ENCODE measurements around the gene EN1. TPM values are rescaled to one million over a fixed set of nuclear protein-coding genes. Genes with fewer than 3 reads are reported as not detected.

The EN1 gene
- total and polyA plus RNA-seq, 8 donors: not detected

GRCh38 chr2:118817469-118817868, 30.0 kb downstream of the EN1 start:
- DNase-seq (no peak), FAIRE-seq (no peak), ATAC-seq (no peak)
- intact Hi-C loops (cut with DNase I): no loop called here
- Histone ChIP-seq H3K9me3 (no peaks in the 10 kb centered on the region), H3K4me1 (no peaks in the 10 kb centered on the region), H3K36me3 (no peaks in the 10 kb centered on the region), H3K27me3 (no peaks in the 10 kb centered on the region), H3K27ac (no peak overlapping the region), H3K4me3 (no peak overlapping the region)
- 58 to 80% methylated on average over 4 of the region's 4 CpGs for WGBS, 2 donors
- TF ChIP-seq, protein P1, sequence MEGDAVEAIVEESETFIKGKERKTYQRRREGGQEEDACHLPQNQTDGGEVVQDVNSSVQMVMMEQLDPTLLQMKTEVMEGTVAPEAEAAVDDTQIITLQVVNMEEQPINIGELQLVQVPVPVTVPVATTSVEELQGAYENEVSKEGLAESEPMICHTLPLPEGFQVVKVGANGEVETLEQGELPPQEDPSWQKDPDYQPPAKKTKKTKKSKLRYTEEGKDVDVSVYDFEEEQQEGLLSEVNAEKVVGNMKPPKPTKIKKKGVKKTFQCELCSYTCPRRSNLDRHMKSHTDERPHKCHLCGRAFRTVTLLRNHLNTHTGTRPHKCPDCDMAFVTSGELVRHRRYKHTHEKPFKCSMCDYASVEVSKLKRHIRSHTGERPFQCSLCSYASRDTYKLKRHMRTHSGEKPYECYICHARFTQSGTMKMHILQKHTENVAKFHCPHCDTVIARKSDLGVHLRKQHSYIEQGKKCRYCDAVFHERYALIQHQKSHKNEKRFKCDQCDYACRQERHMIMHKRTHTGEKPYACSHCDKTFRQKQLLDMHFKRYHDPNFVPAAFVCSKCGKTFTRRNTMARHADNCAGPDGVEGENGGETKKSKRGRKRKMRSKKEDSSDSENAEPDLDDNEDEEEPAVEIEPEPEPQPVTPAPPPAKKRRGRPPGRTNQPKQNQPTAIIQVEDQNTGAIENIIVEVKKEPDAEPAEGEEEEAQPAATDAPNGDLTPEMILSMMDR (IDR thresholded peaks at IDR 0.05): no peak

DNA sequence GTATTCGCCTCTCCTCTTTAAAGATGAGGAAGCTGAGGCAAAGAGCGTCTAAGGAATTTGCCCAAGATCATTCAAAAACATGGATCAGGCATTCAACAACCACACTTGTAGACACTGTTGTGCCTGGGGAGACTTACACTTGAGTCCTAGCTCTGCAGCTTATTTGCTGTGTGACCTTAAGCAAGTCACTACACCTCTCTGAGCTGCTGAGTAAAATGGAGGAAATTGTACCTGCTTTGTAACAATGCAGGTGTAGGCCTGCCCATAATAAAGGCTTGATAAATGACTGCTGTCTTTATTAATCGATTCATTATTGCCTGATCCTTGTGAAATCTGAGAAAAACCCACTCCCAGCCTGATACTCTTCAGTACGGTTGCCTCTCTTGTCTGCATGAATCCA, 30.8 kb downstream of the EN1 start:
- TF ChIP-seq, protein P1 (IDR thresholded peaks at IDR 0.05): no peak
- Histone ChIP-seq H3K36me3 (no peaks in the 10 kb centered on the region), H3K4me1 (no peaks in the 10 kb centered on the region), H3K9me3 (no peaks in the 10 kb centered on the region), H3K27ac (no peak overlapping the region), H3K27me3 (no peaks in the 10 kb centered on the region), H3K4me3 (no peak overlapping the region)
- ATAC-seq: no peak
- intact Hi-C loops (cut with DNase I): no loop called here
- no peak for FAIRE-seq
- WGBS, 2 donors: 78 to 82% methylated on average over 4 of the region's 4 CpGs
- DNase-seq: no peak

GRCh38 chr2:118815731-118816130, 31.7 kb downstream of the EN1 start:
- intact Hi-C loops (cut with DNase I): no loop called here
- no peak for ATAC-seq
- no peak for FAIRE-seq
- 71 to 78% methylated on average over 4 of the region's 4 CpGs for WGBS, 2 donors
- Histone ChIP-seq H3K4me3 (no peak overlapping the region), H3K27me3 (no peaks in the 10 kb centered on the region), H3K36me3 (no peaks in the 10 kb centered on the region), H3K4me1 (no peaks in the 10 kb centered on the region), H3K27ac (no peak overlapping the region), H3K9me3 (no peaks in the 10 kb centered on the region)
- DNase-seq: no peak
- TF ChIP-seq, protein P1 (IDR thresholded peaks at IDR 0.05): no peak

- no peak for ATAC-seq
- Histone ChIP-seq H3K4me3 (no peak overlapping the region), H3K27ac (no peak overlapping the region), H3K27me3 (no peaks in the 10 kb centered on the region), H3K36me3 (no peaks in the 10 kb centered on the region), H3K4me1 (no peaks in the 10 kb centered on the region), H3K9me3 (no peaks in the 10 kb centered on the region)
- WGBS, 2 donors: 80 to 87% methylated on average over 7 of the region's 7 CpGs
- FAIRE-seq: no peak
- TF ChIP-seq, protein P1 (IDR thresholded peaks at IDR 0.05): no peak
- no peak for DNase-seq
- intact Hi-C loops (cut with DNase I): no loop called here
Measured at GRCh38 chr2:118815314-118815713, 32.1 kb downstream of the EN1 start.

- no peak for FAIRE-seq
- Histone ChIP-seq H3K4me3 (no peak overlapping the region), H3K27ac (no peak overlapping the region), H3K4me1 (no peaks in the 10 kb centered on the region), H3K27me3 (no peaks in the 10 kb centered on the region), H3K9me3 (no peaks in the 10 kb centered on the region), H3K36me3 (no peaks in the 10 kb centered on the region)
- intact Hi-C loops (cut with DNase I): no loop called here
- no peak for ATAC-seq
- whole genome bisulfite sequencing, 2 donors: 77 to 83% methylated on average over 3 of the region's 3 CpGs
- TF ChIP-seq, protein P1 (IDR thresholded peaks at IDR 0.05): no peak
- DNase-seq: no peak
Measured at GRCh38 chr2:118814368-118814767, 33.1 kb downstream of the EN1 start.
